HepG2 (cell line): ENCODE results near the gene OLFM2. TPM values are rescaled to one million over a fixed set of nuclear protein-coding genes. Genes with fewer than 3 reads are reported as not detected.

Experiments
- ELK4 ChIP-seq: sonication (generic); formaldehyde crosslinking; IDR thresholded peaks from 2 replicates; pipeline ENCODE4 v1.9.0; 2021; ENCODE audit warnings: missing genetic modification reagents, borderline replicate concordance
- NFAT5 ChIP-seq: sonication (generic); formaldehyde crosslinking; IDR thresholded peaks from 2 replicates; pipeline ENCODE4 v1.4.0; 2020; ENCODE audit warnings: missing genetic modification reagents
- RFX1 ChIP-seq: fragments of 450-650 bp; IDR thresholded peaks from 2 replicates; pipeline ENCODE4 v1.6.1; 2017
- RXRA ChIP-seq: sonication (generic); formaldehyde crosslinking; IDR thresholded peaks from 2 replicates; pipeline ENCODE4 v1.5.1; 2020; ENCODE audit warnings: missing genetic modification reagents
- SIX1 ChIP-seq: sonication (generic); formaldehyde crosslinking; IDR thresholded peaks from 2 replicates; pipeline ENCODE4 v1.4.0; 2020; ENCODE audit warnings: missing genetic modification reagents, borderline replicate concordance
- SRSF1 ChIP-seq: fragments of 200-400 bp; formaldehyde crosslinking; optimal IDR thresholded peaks from 2 replicates; pipeline ENCODE3; 2017; ENCODE audit warnings: mild to moderate bottlenecking, low read depth, low read length, moderate library complexity
- STAG1 ChIP-seq: sonication (generic); formaldehyde crosslinking; IDR thresholded peaks from 2 replicates; pipeline ENCODE4 v1.4.0; 2020; ENCODE audit warnings: missing genetic modification reagents
- TFDP2 ChIP-seq: sonication (generic); formaldehyde crosslinking; IDR thresholded peaks from 2 replicates; pipeline ENCODE4 v1.4.0; 2020; ENCODE audit warnings: missing genetic modification reagents
- ZMYM3 ChIP-seq: sonication (generic); formaldehyde crosslinking; IDR thresholded peaks from 2 replicates; pipeline ENCODE4 v1.5.1; 2020; ENCODE audit warnings: mild to moderate bottlenecking, missing genetic modification reagents
- ZNF207 ChIP-seq: fragments of 450-650 bp; IDR thresholded peaks from 2 replicates; pipeline ENCODE4 v1.6.1; 2016; ENCODE audit warnings: antibody characterized with exemption, borderline replicate concordance
- ZNF232 ChIP-seq: sonication (generic); formaldehyde crosslinking; IDR thresholded peaks from 2 replicates; pipeline ENCODE4 v1.4.0; 2020; ENCODE audit warnings: missing genetic modification reagents, borderline replicate concordance
- ZNF530 ChIP-seq: sonication (generic); formaldehyde crosslinking; IDR thresholded peaks from 2 replicates; pipeline ENCODE4 v1.5.0; 2020; ENCODE audit warnings: low read depth, mild to moderate bottlenecking, missing genetic modification reagents
- ZNF556 ChIP-seq: sonication (generic); formaldehyde crosslinking; IDR thresholded peaks from 2 replicates; pipeline ENCODE4 v1.4.0; 2020; ENCODE audit warnings: mild to moderate bottlenecking, missing genetic modification reagents, borderline replicate concordance
- ZNF589 ChIP-seq: sonication (generic); formaldehyde crosslinking; conservative IDR thresholded peaks from 2 replicates; pipeline ENCODE4 v1.8.0; 2022; ENCODE audit warnings: mild to moderate bottlenecking, moderate library complexity, missing genetic modification reagents
- ZNF749 ChIP-seq: sonication (generic); formaldehyde crosslinking; IDR thresholded peaks from 2 replicates; pipeline ENCODE4 v1.8.0; 2022; ENCODE audit warnings: mild to moderate bottlenecking, missing genetic modification reagents, moderate library complexity, borderline replicate concordance
- polyA plus RNA-seq, 8 experiments: library from polyadenylated mRNA; depleted of rRNA in 3 of 8; stranded (reverse) in 7 of 8; unstranded in 1 of 8; fragments of >200 nt; fragmentation: Illumina TruSeq in 4 of 8; extraction: Trizol in 4 of 8; gene quantifications; 2 replicates each; pipeline versions ENCODE4 v1.2.1 to v1.2.3, GENCODE V29; 2011 to 2016; ENCODE audit warnings: low read depth in 4 of 8, missing spikeins in 1 of 8, mixed read lengths in 1 of 8; ENCODE audit not compliant: insufficient read depth in 1 of 8
- total RNA-seq, 5 experiments: library from RNA; depleted of rRNA; stranded (reverse); fragments of >200 nt; fragmentation: Illumina TruSeq; extraction: Trizol; gene quantifications; 2 replicates each; pipeline ENCODE4 v1.2.3, GENCODE V29; 2016; ENCODE audit warnings: low read depth in 1 of 5
- TF ChIP-seq, protein P1 (sequence below), 2 experiments: sonication (generic) in 1 of 2; formaldehyde crosslinking in 1 of 2; IDR thresholded peaks; 2 replicates each; pipeline versions ENCODE4 v1.5.1 to v1.6.1; 2011 to 2020; ENCODE audit warnings: borderline replicate concordance in 1 of 2, low read depth in 1 of 2, low read length in 1 of 2, mild to moderate bottlenecking in 1 of 2, missing genetic modification reagents in 1 of 2, moderate library complexity in 1 of 2
- TF ChIP-seq, protein P2 (sequence below): sonication (generic); formaldehyde crosslinking; IDR thresholded peaks from 2 replicates; pipeline ENCODE4 v1.8.1; 2023; ENCODE audit warnings: mild to moderate bottlenecking, missing genetic modification reagents

The OLFM2 gene
- total and polyA plus RNA-seq, 2 of the 13 experiments (the other 11 are each of a cell fraction or from before 2014, with no cell fraction given): 0.20 to 0.51 TPM

GRCh38 chr19:9871626-9872338 lies 64.5 kb downstream of the OLFM2 start (continued):
- TF ChIP-seq, protein P1, sequence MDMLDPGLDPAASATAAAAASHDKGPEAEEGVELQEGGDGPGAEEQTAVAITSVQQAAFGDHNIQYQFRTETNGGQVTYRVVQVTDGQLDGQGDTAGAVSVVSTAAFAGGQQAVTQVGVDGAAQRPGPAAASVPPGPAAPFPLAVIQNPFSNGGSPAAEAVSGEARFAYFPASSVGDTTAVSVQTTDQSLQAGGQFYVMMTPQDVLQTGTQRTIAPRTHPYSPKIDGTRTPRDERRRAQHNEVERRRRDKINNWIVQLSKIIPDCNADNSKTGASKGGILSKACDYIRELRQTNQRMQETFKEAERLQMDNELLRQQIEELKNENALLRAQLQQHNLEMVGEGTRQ (IDR thresholded peaks at IDR 0.05; ENCODE audit: low read depth, low read length): no peak
- TF ChIP-seq, protein P1 (CRISPR knock-in tag; IDR thresholded peaks at IDR 0.05; ENCODE audit: borderline replicate concordance): no peak
- 0 out of 2 replicates have a peak, but pooled peaks have one; percentile 38 for TF ChIP-seq ZNF556
- TF ChIP-seq ZNF207: no peak
- TF ChIP-seq RFX1: no peak
- TF ChIP-seq STAG1: no peak
- no peak for TF ChIP-seq NFAT5 (CRISPR knock-in tag)
- TF ChIP-seq TFDP2 (CRISPR knock-in tag): peak; percentile 34; the same call in 1 of the 2 replicates
- no peak for TF ChIP-seq SIX1 (CRISPR knock-in tag)
- peak; percentile 25; the same call in 1 of the 2 replicates for TF ChIP-seq ZMYM3 (CRISPR knock-in tag)
- TF ChIP-seq ZNF530 (CRISPR knock-in tag): no peak
- TF ChIP-seq, protein P2, sequence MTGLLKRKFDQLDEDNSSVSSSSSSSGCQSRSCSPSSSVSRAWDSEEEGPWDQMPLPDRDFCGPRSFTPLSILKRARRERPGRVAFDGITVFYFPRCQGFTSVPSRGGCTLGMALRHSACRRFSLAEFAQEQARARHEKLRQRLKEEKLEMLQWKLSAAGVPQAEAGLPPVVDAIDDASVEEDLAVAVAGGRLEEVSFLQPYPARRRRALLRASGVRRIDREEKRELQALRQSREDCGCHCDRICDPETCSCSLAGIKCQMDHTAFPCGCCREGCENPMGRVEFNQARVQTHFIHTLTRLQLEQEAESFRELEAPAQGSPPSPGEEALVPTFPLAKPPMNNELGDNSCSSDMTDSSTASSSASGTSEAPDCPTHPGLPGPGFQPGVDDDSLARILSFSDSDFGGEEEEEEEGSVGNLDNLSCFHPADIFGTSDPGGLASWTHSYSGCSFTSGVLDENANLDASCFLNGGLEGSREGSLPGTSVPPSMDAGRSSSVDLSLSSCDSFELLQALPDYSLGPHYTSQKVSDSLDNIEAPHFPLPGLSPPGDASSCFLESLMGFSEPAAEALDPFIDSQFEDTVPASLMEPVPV: no peak
- no peak for TF ChIP-seq SRSF1
- TF ChIP-seq ZNF232 (CRISPR knock-in tag): no peak
- no peak for TF ChIP-seq ZNF749
- TF ChIP-seq ZNF589 (CRISPR knock-in tag): no peak
- no peak for TF ChIP-seq ELK4 (CRISPR knock-in tag)
- TF ChIP-seq RXRA (CRISPR knock-in tag): 0 out of 2 replicates have a peak, but pooled peaks have one; percentile 14
